ENCODE data around the gene CLEC11A.

GRCh38 chr19:50677636-50678035 is 45.5 kb upstream of the CLEC11A start:
- no peak for TF ChIP-seq EZH2 (IDR thresholded peaks at IDR 0.05; ENCODE audit: borderline replicate concordance, insufficient read depth, low read length, poor library complexity, severe bottlenecking)
- TF ChIP-seq CTCF (IDR thresholded peaks at IDR 0.05; ENCODE audit: poor library complexity, severe bottlenecking) = no peak
- no peak for TF ChIP-seq TAF1 (IDR thresholded peaks at IDR 0.05; ENCODE audit: low read depth)
- no peak for TF ChIP-seq RAD21 (conservative IDR thresholded peaks at IDR 0.05)

Data from neural cell (in vitro differentiated cells).